Measurements from ENCODE around the gene MEGF9.
A peak's percentile ranks its signal among the peaks of the same experiment; 100 is the strongest.

MEGF9 gene

DNA sequence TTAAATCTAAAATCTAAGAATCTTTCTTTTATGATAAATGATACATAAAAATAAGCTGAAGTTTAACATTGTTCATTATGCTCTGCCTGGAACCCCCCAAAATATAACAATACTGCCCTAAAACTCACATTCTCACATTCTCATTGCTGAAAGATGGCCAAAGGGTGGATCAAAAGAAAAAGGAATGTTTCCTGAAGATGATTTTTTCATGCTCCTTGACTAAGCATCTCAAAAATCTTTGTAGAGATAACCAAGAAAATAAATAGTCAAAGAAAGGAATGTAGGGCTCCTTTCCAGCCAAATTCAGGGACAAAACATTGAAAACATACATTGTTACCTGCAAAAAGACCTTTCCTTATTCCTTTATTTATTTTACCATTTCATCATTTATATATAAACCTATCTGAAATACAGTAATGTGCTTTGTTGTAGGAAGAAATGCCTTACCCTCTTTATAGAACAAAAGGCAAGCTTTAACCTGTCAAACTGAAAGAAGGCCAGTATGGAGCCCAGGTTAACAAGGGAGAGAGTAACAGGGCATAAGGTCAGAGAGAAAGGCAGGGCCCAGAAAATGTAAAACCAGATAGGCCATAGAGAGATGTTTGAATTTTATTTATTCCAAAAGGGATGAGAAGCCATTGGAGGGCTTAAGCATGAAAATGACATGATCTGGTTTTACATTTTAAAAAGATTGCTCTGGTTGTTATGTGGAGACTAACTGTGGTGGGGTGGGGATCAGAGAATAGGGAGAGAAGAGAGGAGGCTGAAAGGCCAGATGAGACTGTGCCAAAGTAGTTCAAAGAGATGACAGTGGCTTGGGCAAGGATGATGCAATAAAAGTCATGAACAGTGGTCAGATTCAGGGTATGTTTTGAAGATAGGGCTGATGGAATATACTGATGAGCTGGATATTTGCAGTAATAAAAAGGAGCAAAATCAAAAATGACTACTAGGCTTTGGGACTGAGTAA, 97.0 kb downstream of the MEGF9 start:
- DNase-seq = no peak

DNA sequence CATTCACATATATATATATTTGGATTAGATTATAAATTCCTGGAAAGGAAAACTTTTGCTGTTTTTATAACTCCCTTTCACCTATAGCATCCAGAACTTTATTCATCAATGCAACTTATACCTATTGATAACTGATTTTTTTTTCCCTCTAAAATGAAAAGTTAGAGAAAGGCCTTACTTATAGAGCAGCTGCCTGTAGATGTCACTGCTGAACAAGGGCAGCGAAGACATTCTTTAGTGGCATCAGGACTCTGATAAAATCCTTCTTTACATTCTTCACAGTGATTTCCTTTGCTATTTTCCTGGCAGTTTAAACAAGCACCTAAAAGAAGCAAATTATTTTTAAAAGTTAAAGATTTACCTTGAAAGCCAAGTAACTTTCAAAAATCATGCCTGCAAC, 102.1 kb downstream of the MEGF9 start:
- no peak for DNase-seq

DNA sequence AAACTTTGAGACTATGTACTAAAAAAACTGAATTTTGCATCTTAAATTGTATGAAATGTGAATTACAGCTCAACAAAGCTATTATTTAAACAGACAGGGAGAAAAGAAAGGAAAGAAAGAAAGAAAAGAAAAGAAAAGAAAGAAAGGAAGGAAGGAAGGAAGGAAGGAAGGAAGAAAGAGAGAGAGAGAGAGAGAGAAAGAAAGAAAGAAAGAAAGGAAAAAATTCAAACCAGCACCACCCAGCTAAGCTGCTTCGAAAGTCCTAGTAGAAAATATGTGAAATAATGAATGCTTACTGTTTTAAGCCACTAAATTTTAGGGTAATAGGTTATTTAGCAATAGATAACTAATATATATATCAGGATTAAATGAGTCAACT, 102.6 kb downstream of the MEGF9 start:
- no peak for DNase-seq

DNA sequence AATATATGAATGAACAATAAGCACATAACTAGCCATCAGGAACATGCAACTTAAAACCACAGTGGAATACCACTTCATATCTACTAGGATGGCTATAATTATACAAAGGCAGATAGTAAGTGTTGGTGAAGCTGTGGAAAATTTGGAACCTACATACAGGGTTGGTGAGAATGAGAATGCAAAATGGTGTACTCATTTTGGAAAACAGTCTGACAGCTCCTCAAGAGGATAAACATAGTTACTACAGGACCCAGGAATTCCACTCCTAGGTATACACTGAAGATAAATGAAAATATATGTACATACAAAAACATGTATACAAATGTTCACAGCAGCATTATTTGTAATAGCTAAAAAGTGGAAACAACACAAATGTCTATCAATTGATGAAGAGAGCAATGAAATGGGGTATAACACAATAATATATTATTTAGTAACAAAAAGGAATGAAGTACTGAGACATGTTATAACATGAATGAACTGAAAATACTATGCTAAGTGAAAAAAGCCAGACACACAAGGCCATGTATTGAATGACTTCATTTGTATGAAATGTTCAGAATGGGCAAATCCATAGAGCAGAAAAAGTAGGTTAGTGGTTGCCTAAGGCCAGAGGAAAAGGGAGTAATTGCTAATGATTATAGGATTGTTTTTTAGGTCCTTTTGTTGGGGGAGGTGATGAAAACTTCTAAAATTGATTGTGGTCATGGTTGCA, 103.1 kb downstream of the MEGF9 start:
- no peak for DNase-seq

DNA sequence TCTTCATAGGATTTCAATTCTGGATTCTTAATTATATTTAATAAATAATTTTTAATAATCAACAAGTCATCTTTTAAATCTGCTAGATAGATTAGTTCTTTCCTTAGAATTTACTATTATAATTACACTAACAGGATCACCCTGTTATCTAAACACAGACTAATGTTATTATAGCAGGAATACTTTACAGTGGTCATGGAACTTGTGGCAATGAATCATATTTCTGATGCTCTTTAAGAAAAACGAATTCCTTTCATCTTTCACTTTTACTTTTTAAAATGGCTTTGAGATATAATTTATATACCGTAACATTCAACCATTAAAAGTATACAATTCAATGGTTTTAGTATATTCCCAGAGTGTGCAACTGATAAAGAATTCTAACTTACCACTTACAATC, 104.6 kb downstream of the MEGF9 start:
- no peak for DNase-seq

DNA sequence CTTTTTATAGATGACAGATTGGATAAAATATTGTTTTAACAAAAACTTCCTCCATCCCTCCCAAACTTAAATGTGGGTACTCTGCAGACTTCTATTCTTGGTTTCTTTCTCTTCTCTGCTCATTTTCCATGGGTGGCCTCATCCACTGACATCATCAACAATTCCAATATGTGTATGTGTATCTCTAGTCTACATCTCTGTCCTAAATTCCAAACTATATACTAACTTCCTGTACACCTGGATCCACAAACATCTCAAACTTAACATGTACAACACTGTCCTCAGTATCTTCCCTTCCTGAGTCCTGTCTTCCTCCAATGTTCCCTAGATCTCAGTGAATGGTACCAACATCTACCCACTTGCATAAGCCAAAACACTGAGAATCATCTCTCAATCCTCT, 105.8 kb downstream of the MEGF9 start:
- no peak for DNase-seq

DNA sequence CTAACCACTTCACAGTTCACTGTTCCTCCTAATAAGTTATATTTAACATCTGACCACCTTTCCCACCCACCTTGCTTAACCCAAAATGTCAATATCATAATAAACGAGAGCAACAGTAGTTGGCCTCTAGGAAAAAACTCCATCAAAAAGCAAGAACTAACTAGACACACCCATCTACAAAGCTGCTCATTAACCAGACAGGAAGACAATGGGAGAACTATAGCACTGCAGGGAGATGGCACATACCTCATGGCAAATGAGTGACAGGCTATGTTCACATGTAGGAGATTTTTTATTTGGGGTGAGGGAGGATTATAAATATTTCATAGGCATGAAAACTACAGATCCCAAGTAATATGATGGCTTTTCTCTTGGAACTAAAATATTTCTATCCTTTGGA, 110.7 kb downstream of the MEGF9 start:
- no peak for DNase-seq

DNA sequence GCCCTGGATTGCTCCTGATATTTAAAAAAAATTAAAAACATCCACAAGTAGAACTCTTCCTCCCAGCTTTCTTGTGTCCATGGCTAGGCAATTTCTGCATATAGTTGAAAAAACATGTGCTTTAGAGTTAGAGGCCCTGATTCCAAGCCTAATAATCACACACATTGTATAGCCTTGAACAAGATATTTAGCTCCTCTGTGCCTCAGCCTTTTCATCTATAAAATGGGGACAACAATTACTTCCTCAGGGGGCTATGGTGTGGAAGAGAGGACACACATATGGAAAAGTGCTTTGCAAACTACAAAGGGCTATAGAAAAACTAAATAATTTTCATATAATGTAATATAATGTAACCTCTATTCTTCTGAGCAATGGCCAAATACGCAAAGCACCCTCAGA, 111.3 kb downstream of the MEGF9 start:
- no peak for DNase-seq

DNA sequence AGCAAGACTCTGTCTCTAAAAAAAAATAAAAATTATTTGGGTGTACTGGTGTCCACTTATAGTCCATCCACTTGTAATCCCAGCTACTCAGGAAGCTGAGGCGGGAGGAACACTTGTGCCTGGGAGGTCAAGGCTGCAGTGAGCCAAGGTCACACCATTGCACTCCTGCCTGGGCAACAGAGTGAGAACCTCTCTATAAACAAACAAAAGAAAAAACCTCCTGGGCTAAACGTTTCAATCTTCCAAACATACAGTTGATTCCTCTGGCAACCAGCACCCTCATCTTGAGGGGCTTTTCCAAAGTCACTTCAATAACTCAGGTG, 120.4 kb downstream of the MEGF9 start:
- no peak for DNase-seq

DNA sequence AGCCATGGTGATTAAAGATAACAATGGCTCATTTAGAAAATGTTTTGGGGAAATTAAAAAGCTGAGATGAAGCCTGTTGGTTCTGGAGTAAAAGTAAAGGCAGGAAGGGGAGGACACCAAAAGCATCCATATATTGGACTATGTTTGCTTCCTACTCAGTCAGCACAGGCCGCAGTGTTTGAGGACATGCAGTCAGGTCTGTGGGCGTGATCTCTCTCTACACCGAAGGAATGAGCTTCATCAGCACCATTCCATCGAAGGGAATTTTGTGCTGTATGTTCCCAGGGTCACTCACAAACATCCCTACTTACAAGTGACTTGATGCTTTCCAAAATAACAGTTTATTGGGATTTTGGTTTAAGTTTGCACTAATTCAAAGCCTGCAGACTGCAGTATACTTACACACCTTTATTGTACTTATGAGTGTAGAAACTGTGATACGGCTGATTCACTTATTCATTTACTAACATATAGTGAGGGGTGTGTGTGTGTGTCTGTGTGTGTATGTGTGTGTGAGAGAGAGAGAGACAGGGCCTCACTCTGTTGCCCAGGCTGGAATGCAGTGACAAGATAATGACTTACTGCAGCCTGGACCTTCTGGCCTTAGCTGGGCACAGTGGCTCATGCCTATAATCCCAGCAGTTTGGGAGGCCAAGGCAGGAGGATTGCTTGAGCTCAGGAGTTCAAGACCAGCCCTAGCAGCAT, 120.9 kb downstream of the MEGF9 start:
- DNase-seq = no peak

DNA sequence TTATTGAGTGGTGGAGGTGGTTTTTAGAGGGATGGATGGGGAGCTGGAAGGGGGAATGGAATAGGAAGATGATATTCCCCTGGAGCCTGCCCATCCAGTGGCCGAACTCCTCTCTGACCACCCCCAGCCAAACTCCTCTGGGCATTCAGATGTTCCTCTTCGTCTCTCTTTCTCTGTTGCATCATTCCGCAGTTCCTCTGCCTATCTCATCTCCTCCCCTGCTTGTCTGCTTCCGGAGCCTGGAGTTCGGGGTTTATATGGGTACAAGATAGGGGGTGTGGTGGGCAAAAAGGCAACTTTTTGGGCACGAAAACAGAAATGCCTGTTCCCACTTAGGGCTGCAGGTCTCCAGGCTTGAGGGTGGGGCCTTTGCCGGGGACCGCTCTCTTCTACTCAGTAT, 122.1 kb downstream of the MEGF9 start:
- DNase-seq = no peak

DNA sequence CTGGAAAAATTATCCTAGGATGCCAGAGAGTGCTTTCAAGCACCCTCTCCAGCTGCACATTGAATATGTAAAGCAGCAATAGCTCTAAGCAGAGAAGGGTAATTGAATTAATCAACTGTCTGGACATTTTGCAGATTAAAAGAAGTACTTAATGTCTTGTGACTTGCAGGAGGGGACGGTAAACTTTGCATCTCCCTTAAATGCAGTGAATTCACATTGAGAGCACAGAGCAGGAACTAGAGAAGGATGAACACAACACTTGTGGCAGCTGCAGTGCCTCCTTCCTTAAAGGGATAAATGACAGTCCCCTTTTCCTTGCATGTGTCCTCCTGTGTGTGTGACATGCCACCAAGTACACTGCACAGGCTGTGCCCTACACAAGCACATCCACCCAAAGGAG, 126.9 kb downstream of the MEGF9 start:
- no peak for DNase-seq

DNA sequence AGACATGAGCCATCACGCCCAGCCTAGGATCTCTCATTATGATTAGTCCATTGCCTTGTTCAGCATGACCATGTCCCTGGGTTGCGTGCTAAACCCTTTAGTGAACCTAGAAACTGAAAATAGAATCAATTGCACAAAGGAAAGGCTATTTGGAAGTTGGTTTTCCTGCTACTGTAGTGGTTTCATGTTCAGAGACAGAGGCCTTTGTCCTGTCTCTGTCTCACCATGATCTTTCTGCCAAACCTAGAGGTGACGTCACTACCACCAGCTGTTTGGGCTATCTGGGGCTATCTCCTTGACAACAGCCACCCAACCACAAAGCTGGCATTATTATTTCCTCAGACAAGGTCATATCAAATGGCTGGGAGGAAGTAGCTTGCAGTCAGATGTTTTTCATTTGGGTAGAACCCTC, 130.3 kb downstream of the MEGF9 start:
- no peak for DNase-seq

DNA sequence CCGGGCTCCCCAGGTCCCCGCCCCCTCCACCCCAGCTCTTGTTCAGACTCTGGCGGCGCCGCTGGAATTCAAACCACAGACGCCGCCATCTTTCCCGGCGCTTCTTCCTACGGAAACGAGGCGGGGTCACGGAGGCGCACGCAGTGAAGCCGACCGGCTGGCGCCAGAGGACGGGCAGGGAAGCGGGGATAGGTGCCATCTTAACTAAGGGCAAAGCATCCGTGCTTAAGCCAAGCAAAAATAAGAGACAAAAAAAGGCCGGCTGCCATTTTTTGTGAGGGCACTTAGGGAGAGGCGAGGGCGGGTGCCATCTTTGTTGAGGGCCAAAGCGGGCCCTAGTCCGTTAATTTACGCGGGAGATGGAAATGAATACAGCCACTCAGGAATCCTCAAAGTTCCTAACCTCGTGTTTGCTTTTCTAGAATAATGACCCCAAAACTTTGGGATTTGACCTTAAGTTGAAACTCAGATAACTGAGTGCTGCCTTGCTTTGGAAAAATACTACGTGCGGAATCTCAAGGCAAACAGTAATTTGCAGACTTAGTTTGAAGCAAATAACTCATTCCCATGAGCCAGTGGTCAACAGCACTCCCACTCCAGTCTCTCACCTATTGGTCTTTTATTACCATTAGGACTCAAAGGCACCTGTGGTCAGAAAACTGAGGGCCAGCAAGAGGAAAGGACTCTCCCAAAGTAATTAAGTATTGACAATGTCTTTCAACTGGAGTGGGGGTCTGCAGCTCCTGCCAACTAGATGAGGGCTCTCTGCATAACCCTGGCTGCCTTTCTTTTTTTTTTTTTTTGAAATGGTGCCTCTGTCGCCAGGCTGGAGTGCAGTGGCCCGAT, 134.0 kb downstream of the MEGF9 start, which contains the start of gene CDK5RAP2:
Gene CDK5RAP2 (minus strand): TSS at position 117 of the 846 bp plus-strand sequence. CDS start 189 bp downstream, outside the sequence.
- peak; percentile 95 to 96 for DNase-seq

DNA sequence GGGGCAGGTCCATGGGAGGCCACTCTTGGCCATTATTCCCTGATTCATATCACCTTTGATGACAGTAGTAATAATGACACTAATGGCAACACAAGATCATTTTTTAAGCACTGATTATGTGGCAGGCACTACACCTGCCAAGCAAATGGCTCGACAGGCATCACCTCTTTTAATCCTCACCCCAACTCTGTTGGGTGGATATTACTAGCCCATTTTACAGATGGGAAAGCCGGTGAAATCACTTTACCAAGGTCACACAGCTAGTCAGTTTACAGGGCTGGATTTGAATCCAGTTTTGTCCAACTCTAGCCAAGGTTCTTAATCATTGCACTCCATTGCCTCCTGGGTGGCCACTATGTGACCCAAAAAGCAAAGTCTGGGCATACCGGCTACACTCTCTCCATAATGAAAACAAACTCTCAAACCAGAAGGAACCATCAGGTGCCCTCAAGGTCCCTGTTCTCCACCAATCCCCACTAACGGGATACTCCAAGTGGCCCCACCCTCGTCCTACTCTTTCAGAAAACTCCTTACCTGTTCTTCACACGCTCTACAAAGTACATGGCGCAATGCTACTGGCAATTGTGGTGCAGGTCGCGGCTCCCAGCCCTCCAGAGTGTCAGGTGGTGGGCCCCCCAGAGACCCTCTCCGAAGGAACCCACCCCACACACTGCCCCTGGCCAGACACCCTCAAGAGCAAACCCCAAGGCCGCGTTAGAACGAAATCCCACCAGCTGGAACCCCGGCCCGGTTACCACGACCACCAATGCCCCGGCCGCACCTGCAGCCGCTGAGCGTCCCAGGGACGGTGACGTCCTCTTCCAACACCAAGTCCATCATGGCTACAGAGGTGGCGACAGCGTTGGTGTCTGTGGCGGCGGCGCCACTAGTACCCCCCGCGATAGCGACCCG, 134.9 kb downstream of the MEGF9 start:
- DNase-seq = no peak

DNA sequence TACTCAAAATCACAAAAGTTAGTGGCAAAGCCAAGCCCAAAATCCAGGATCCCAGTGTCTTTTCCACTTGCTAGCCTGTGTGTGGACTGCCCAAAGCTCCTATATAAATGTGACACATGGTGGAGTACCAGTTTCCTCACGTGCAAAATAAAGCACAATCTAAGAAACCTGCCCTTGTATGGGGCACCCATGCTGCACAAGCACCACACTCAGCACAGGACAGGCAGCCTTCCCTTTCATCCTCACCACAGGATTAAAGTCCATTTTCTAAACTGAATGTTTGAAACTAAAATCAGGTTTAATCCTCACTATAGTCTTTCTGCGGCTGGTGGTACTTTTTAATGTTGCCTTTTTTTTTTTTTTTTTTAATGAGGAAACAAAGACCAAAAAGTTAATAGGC, 139.8 kb downstream of the MEGF9 start:
- no peak for DNase-seq

DNA sequence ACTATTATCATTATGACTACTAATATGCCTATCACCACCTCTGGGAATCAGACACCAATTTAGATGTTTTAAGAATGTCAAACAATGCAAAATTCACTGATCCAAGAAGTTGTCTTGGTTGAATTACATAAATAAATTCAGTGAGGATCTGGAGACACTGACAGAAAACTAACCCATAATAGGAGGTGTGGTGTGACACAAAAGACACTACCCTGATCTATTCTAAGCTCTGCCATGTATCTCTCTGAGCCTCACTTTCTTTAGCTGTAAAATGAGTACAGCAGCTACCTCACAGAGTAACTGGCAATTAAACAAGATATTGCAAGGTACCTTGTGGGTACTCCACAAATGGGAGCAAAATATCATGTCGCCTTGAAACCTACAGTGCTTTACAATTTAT, 141.8 kb downstream of the MEGF9 start:
- DNase-seq = no peak

DNA sequence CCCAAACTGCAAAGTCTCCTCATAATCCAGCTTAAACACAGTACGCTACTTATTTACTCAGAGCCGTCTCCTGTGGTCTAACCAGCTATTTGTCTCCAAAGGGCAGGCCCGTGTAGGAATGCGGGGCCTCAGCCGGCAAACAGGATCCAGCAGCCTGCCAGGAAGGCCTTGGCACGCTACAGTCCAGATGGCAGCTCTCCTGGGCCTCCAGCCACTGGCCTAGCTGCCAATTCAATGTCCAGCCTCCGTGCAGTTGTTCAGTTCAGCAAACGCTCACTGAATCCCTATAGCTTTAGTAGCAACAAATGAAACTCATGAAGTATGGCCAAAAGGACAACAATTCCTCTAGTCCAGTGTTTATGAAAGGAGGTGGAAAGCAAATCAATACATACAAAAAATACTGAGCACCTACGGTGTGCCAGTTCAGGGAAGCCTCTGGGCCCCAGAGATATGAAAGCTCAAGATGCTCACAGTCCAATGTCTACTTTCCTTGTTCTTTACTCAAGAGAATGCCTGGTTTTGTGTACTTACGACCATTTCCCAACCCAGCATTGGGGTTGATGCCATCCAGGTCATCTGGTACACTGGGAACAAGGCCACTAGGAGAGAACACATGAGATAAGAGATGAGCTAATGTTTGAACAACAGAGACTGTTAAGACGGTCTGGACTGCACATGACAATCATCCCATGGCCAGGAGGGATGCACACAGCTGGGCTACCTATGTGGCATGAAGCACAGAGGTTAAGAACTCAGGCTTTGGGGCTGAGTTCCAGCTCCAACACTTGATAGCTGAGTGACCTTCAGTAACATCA, 142.6 kb downstream of the MEGF9 start:
- DNase-seq = no peak

DNA sequence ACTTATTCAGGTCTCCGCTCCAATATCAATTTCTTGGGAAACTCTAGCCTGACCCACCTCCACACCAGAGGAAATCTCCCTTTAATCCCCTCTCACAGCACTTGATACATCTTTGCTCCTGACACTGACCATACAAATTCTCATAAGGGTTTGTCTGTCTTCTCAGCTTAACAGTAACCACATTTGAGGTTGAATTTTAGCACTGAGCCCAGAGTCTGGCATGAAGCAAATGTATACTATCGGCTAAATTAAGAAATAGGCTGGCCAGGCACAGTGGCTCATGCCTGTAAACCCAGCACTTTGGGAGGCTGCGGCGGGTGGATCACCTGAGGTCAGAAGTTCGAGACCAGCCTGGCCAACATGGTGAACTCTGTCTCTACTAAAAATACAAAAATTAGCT, 144.0 kb downstream of the MEGF9 start:
- DNase-seq = no peak

DNA sequence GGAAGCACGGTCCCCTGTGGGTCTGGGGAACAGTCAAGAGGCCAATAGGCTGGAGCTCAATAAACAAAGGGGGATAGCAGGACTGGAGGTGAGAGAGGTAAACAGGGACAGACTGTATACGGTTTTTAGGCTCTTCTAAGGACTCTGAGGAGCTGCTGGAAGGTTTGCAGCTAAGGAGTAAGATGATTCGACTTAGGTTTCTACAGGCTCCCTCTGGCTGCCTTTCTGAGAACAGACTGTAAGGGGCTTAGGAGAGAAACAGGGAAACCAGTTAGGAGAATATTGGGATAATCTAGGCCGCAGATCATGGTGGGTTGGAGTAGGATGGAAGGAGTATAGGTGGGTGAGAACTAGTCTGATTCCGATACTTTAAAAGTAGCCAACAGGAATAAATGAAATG, 144.7 kb downstream of the MEGF9 start:
- DNase-seq = no peak

DNA sequence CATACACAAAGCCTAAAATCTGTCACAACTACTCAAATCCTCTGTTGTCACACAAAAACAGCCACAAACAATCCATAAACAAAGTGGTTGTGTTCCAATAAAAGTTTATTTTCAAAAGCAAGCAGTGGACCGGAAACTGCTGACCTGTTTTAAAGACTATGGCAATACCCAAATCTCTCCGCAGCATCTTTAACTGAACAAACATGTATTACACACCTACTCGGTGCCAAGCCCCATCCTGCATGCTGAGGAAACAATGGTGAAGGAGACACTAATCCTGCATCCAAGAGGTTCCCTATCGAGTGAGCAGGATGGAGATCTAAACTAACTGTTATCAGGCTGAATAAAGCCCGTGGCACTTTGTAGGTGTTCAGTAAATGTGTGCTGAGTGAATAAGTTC, 145.5 kb downstream of the MEGF9 start:
- DNase-seq = no peak

Measured in NCI-H1930 (cell line).